Measurements from ENCODE around the gene PELO.

DNA sequence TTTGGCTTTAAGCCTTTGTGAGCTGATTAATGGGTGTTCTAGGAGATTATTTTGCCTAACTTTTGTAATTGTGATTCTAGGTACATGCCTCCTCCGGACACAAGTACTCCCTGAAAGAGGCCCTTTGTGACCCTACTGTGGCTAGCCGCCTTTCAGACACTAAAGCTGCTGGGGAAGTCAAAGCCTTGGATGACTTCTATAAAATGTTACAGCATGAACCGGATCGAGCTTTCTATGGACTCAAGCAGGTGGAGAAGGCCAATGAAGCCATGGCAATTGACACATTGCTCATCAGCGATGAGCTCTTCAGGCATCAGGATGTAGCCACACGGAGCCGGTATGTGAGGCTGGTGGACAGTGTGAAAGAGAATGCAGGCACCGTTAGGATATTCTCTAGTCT, 13.6 kb downstream of the PELO start:
- TF ChIP-seq, protein P1, sequence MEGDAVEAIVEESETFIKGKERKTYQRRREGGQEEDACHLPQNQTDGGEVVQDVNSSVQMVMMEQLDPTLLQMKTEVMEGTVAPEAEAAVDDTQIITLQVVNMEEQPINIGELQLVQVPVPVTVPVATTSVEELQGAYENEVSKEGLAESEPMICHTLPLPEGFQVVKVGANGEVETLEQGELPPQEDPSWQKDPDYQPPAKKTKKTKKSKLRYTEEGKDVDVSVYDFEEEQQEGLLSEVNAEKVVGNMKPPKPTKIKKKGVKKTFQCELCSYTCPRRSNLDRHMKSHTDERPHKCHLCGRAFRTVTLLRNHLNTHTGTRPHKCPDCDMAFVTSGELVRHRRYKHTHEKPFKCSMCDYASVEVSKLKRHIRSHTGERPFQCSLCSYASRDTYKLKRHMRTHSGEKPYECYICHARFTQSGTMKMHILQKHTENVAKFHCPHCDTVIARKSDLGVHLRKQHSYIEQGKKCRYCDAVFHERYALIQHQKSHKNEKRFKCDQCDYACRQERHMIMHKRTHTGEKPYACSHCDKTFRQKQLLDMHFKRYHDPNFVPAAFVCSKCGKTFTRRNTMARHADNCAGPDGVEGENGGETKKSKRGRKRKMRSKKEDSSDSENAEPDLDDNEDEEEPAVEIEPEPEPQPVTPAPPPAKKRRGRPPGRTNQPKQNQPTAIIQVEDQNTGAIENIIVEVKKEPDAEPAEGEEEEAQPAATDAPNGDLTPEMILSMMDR (IDR thresholded peaks at IDR 0.05; ENCODE audit: extremely low read depth in 1 of 2, insufficient read depth in 1 of 2, low read depth in 1 of 2, low read length in 2 of 2), result no peak
- TF ChIP-seq JUN (IDR thresholded peaks at IDR 0.05; ENCODE audit: borderline replicate concordance, insufficient read depth, insufficient read length, low read depth) (no peak), POLR2AphosphoS5 (IDR thresholded peaks at IDR 0.05; ENCODE audit: insufficient read depth, low read depth, low read length) (no peak), POLR2A (IDR thresholded peaks at IDR 0.05; ENCODE audit: low read depth, low read length) (no peak), EZH2 (IDR thresholded peaks at IDR 0.05; ENCODE audit: borderline replicate concordance, low read depth, low read length, severe bottlenecking) (no peak), FOS (IDR thresholded peaks at IDR 0.05; ENCODE audit: borderline replicate concordance, insufficient read depth, low read length) (no peak)

Data from endothelial cell of umbilical vein (primary cell).